HEK293T (cell line): ENCODE results near the gene HSD17B12.
"Not testable (repeated sequence)": the region's sequence is repeated elsewhere in the genome, so short reads cannot be mapped to it uniquely, and the experiment has no call there.

Experiments
- CTCF ChIA-PET: fragments of 350-600 bp; formaldehyde crosslinking; extraction: SDS; loops from one replicate; lab custom pipeline; 2021; ENCODE audit warnings: antibody characterized with exemption, inconsistent platforms; lab: Yijun Ruan, JAX
- POLR2A ChIA-PET: fragments of 350-600 bp; formaldehyde crosslinking; extraction: SDS; loops from one replicate; lab custom pipeline; 2020; ENCODE audit warnings: antibody characterized with exemption, inconsistent platforms; lab: Yijun Ruan, JAX
- DNase-seq: peaks from one replicate; pipeline ENCODE4 v3.0.0; 2012; ENCODE audit warnings: mixed read lengths; ENCODE audit errors: extremely low spot score
- ARNT ChIP-seq: fragments of 450-650 bp; IDR thresholded peaks from 2 replicates; pipeline ENCODE4 v1.6.1; 2017; ENCODE audit warnings: mild to moderate bottlenecking
- BHLHE40 ChIP-seq: fragments of 450-650 bp; IDR thresholded peaks from 2 replicates; pipeline ENCODE4 v1.6.1; 2016; ENCODE audit warnings: mild to moderate bottlenecking, moderate library complexity, borderline replicate concordance
- CTBP1 ChIP-seq: fragments of 450-650 bp; IDR thresholded peaks from 2 replicates; pipeline ENCODE4 v1.6.1; 2016; ENCODE audit warnings: borderline replicate concordance
- ELF4 ChIP-seq: fragments of 450-650 bp; IDR thresholded peaks from 2 replicates; pipeline ENCODE4 v1.6.1; 2017; ENCODE audit warnings: antibody characterized with exemption
- FOXA1 ChIP-seq: fragments of 450-650 bp; IDR thresholded peaks from 2 replicates; pipeline ENCODE4 v1.6.1; 2016; ENCODE audit warnings: mild to moderate bottlenecking
- FOXK2 ChIP-seq: fragments of 450-650 bp; IDR thresholded peaks from 2 replicates; pipeline ENCODE4 v1.6.1; 2016; ENCODE audit warnings: mild to moderate bottlenecking
- FOXM1 ChIP-seq: fragments of 450-650 bp; IDR thresholded peaks from 2 replicates; pipeline ENCODE4 v1.6.1; 2017; ENCODE audit warnings: mild to moderate bottlenecking, borderline replicate concordance
- HDGF ChIP-seq: fragments of 450-650 bp; IDR thresholded peaks from 2 replicates; pipeline ENCODE4 v1.6.1; 2017; ENCODE audit warnings: antibody characterized with exemption, borderline replicate concordance
- L3MBTL2 ChIP-seq: fragments of 450-650 bp; conservative IDR thresholded peaks from 2 replicates; pipeline ENCODE4 v1.6.1; 2016; ENCODE audit warnings: mild to moderate bottlenecking
- LEF1 ChIP-seq: fragments of 450-650 bp; IDR thresholded peaks from 2 replicates; pipeline ENCODE4 v1.6.1; 2017; ENCODE audit warnings: mild to moderate bottlenecking, borderline replicate concordance
- NFRKB ChIP-seq: fragments of 450-650 bp; IDR thresholded peaks from 2 replicates; pipeline ENCODE4 v1.6.1; 2016; ENCODE audit warnings: mild to moderate bottlenecking, moderate library complexity
- SP1 ChIP-seq: fragments of 450-650 bp; IDR thresholded peaks from 2 replicates; pipeline ENCODE4 v1.6.1; 2017
- SUZ12 ChIP-seq: fragments of 450-650 bp; IDR thresholded peaks from 2 replicates; pipeline ENCODE4 v1.6.1; 2016; ENCODE audit warnings: mild to moderate bottlenecking
- TARDBP ChIP-seq: fragments of 450-650 bp; IDR thresholded peaks from 2 replicates; pipeline ENCODE4 v1.6.1; 2016
- ZNF384 ChIP-seq: fragments of 450-650 bp; IDR thresholded peaks from 2 replicates; pipeline ENCODE4 v1.6.1; 2016
- TF ChIP-seq, protein P1 (sequence below): fragments of 450-650 bp; IDR thresholded peaks from 2 replicates; pipeline ENCODE4 v1.6.1; 2016

HSD17B12 gene

DNA sequence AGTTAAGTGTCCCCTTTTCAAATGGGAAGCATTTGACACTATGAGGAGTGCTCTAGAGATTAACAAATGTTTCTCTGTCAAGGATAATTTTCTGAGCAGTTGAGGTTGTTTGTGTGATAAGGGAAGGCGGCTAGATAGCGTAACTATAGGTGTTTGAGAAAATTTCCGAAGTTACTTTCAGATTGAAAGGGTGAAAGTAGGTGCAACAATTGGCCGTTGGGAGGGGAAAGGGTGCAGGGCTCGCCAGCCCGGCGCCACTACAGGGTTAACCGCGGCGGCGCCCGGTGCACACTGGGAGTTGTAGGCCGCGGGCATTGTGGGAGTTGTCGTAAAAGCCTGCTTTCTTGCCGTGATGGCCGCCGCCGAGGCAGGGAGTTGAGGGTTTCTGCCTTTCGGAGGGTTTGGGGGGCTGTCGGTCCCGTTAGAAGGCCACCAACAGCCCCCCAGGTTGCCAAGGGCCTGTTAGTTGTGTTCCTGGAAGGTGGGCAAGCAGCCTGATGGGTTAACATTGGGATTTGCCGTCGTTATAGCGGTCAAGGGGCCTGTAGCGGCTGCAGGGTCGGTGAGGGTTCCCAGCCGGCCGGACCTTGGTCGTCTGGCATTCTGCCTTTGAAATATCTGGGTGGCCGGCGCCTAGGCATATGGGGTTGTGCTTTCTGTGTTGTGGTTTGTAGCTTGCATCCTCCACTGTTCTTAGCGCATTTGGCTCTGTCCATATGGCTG is 36.5 kb upstream of the HSD17B12 start:
- POLR2A ChIA-PET: no interaction called here
- TF ChIP-seq ELF4: peak; percentile 56
- TF ChIP-seq L3MBTL2: peak; percentile 72
- TF ChIP-seq FOXM1: peak; percentile 74; the same call in 1 of the 2 replicates
- peak; percentile 72 for TF ChIP-seq SUZ12
- TF ChIP-seq ZNF384: no peak
- TF ChIP-seq NFRKB: peak; percentile 87
- CTCF ChIA-PET: no interaction called here
- peak; percentile 89 for DNase-seq

GRCh38 chr11:43644621-43645299 is 35.8 kb upstream of the HSD17B12 start:
- no peak for DNase-seq
- CTCF ChIA-PET: no interaction called here
- TF ChIP-seq NFRKB (no peak), SUZ12 (no peak), BHLHE40 (no peak), FOXM1 (no peak), FOXK2 (no peak)
- POLR2A ChIA-PET: no interaction called here

DNA sequence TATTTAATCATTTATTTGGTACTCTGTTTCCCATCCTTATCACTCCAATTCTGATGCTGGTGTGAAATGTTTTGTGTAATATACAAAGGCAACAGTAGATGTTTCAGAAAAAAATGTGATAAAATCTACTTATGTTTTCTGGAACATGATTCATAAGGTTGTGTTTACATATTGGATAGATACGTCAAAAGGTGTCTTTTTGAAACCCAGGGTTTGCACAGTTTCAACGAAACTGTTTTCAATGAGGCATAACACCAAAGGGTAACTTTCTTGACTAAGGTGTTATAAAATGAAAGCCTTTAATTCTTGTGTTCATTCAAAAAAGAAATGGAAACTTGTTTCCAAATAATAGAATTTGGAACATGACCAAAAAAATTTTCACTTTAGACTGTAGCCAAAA is 33.8 kb upstream of the HSD17B12 start:
- ChIA-PET POLR2A (no interaction called here), CTCF (interaction anchor here (0.8 kb wide), 1 partner anchor 116 kb away, joined by 3 read pairs; no protein-coding TSS in a partner anchor)

GRCh38 chr11:43648888-43649287 is 31.6 kb upstream of the HSD17B12 start:
- no peak for TF ChIP-seq LEF1
- TF ChIP-seq FOXK2: no peak
- no peak for TF ChIP-seq CTBP1
- TF ChIP-seq L3MBTL2: no peak
- TF ChIP-seq TARDBP: no peak
- no peak for TF ChIP-seq NFRKB
- no peak for TF ChIP-seq BHLHE40
- no peak for TF ChIP-seq HDGF
- TF ChIP-seq SUZ12: no peak
- no peak for TF ChIP-seq FOXM1
- no peak for TF ChIP-seq ARNT
- no peak for TF ChIP-seq FOXA1
- TF ChIP-seq, protein P1, sequence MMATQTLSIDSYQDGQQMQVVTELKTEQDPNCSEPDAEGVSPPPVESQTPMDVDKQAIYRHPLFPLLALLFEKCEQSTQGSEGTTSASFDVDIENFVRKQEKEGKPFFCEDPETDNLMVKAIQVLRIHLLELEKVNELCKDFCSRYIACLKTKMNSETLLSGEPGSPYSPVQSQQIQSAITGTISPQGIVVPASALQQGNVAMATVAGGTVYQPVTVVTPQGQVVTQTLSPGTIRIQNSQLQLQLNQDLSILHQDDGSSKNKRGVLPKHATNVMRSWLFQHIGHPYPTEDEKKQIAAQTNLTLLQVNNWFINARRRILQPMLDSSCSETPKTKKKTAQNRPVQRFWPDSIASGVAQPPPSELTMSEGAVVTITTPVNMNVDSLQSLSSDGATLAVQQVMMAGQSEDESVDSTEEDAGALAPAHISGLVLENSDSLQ: no peak
- no peak for TF ChIP-seq SP1
- TF ChIP-seq ZNF384: no peak
- TF ChIP-seq ELF4: no peak
- no peak for DNase-seq
- ChIA-PET POLR2A (no interaction called here), CTCF (no interaction called here)

More for the DNA sequence above, 33.8 kb upstream of the HSD17B12 start:
- TF ChIP-seq SP1 (no peak), SUZ12 (no peak), LEF1 (no peak), ZNF384 (no peak), BHLHE40 (no peak), HDGF (no peak), L3MBTL2 (no peak), NFRKB (no peak), TARDBP (no peak), ELF4 (no peak), FOXA1 (no peak), ARNT (no peak), CTBP1 (no peak), FOXM1 (no peak), FOXK2 (no peak)
- TF ChIP-seq, protein P1: no peak
- no peak for DNase-seq

- DNase-seq: no peak
- ChIA-PET CTCF (no interaction called here), POLR2A (no interaction called here)
- TF ChIP-seq ZNF384: no peak
- no peak for TF ChIP-seq ELF4
- TF ChIP-seq TARDBP: no peak
- no peak for TF ChIP-seq FOXM1
- no peak for TF ChIP-seq CTBP1
Measured at GRCh38 chr11:43649501-43649900, 31.0 kb upstream of the HSD17B12 start.

GRCh38 chr11:43649921-43650320 is 30.6 kb upstream of the HSD17B12 start:
- CTCF ChIA-PET: no interaction called here
- TF ChIP-seq L3MBTL2 (no peak), FOXA1 (no peak), ARNT (no peak), ZNF384 (no peak), BHLHE40 (no peak), TARDBP (no peak), CTBP1 (no peak), SP1 (no peak), FOXM1 (no peak), SUZ12 (no peak), HDGF (no peak), ELF4 (no peak), FOXK2 (no peak), LEF1 (no peak), NFRKB (no peak)
- TF ChIP-seq, protein P1: no peak

GRCh38 chr11:43663018-43663417 is 17.5 kb upstream of the HSD17B12 start:
- DNase-seq, CTCF ChIA-PET, POLR2A ChIA-PET: not testable (repeated sequence)

More at GRCh38 chr11:43649921-43650320, 30.6 kb upstream of the HSD17B12 start:
- DNase-seq: no peak
- POLR2A ChIA-PET: no interaction called here
